Right atrium auricular region (tissue), 2 donors: Measurements from ENCODE around the gene HDGF. TPM values are rescaled to one million over a fixed set of nuclear protein-coding genes. Genes with fewer than 3 reads are reported as not detected.

Source experiments
- DNase-seq: peaks from one replicate; pipeline ENCODE4 v3.0.0-alpha.2; 2019; ENCODE audit warnings: low spot score
- H3K27ac ChIP-seq, 2 donors: fragments of 200-600 bp; sonication (generic); 1 replicate in 1 of 2; 2 replicates in 1 of 2; pipeline ENCODE4 v1.5.1; 2016 to 2019
- H3K27me3 ChIP-seq, 2 donors: fragments of 200-600 bp; sonication (generic); one replicate each; pipeline versions ENCODE4 v1.5.1 to v1.6.0; 2017 to 2019
- H3K36me3 ChIP-seq: fragments of 200-600 bp; sonication (generic); one replicate; pipeline ENCODE4 v1.5.1; 2016
- H3K4me1 ChIP-seq, 2 donors: fragments of 200-600 bp; sonication (generic); one replicate each; pipeline versions ENCODE4 v1.5.1 to v1.6.0; 2017 to 2019
- H3K4me3 ChIP-seq, 2 donors: fragments of 200-600 bp; sonication (generic); 1 replicate in 1 of 2; 2 replicates in 1 of 2; pipeline ENCODE4 v1.5.1; 2017 to 2019; ENCODE audit warnings: mild to moderate bottlenecking in 1 of 2, moderate library complexity in 1 of 2
- H3K9me3 ChIP-seq, 2 donors: fragments of 200-600 bp; sonication (generic); one replicate each; pipeline ENCODE4 v1.5.1; 2019
- CTCF ChIP-seq, 2 donors: fragments of 200-600 bp; sonication (generic); IDR thresholded peaks; one replicate each; pipeline ENCODE4 v1.5.1; 2019; ENCODE audit warnings: antibody characterized with exemption in 2 of 2
- total RNA-seq, 2 donors: library from RNA; depleted of rRNA; stranded (reverse); fragments of >200 nt; gene quantifications; one replicate each; pipeline ENCODE4 v1.1.0, GENCODE V29; 2016

Gene HDGF
- total RNA-seq, 2 donors from 2014 or later: 110 to 137 TPM

GRCh38 chr1:156772728-156773497, 21.4 kb upstream of the HDGF start:
- no peak overlapping the region for H3K4me3 ChIP-seq
- no peaks in the 10 kb centered on the region for H3K27me3 ChIP-seq
- no peak for DNase-seq
- TF ChIP-seq CTCF (IDR thresholded peaks at IDR 0.05): no peak
- peaks cover 7% of the 10 kb centered on the region for H3K36me3 ChIP-seq
- H3K4me1 ChIP-seq: peaks cover 0 to 75% of the 10 kb centered on the region in 2 donors
- no peaks in the 10 kb centered on the region for H3K9me3 ChIP-seq
- H3K27ac ChIP-seq: peak overlapping the region; percentile 21 to 59

GRCh38 chr1:156772222-156772621, 20.7 kb upstream of the HDGF start:
- no peak for DNase-seq
- Histone ChIP-seq H3K9me3 (no peaks in the 10 kb centered on the region), H3K36me3 (peaks cover 7% of the 10 kb centered on the region), H3K27me3 (no peaks in the 10 kb centered on the region), H3K4me3 (no peak overlapping the region), H3K4me1 (peaks cover 0 to 68% of the 10 kb centered on the region in 2 donors), H3K27ac (peak overlapping the region; percentile 21 to 59)
- no peak for TF ChIP-seq CTCF (IDR thresholded peaks at IDR 0.05)

- no peak for TF ChIP-seq CTCF (IDR thresholded peaks at IDR 0.05)
- DNase-seq: no peak
- Histone ChIP-seq H3K36me3 (peaks cover 7% of the 10 kb centered on the region), H3K4me3 (peak overlapping the region; percentile 88 to 98), H3K4me1 (peaks cover 0 to 69% of the 10 kb centered on the region in 2 donors), H3K27me3 (no peaks in the 10 kb centered on the region), H3K9me3 (no peaks in the 10 kb centered on the region), H3K27ac (peak overlapping the region; percentile 92 to 94)
Measured at GRCh38 chr1:156768610-156769295, 17.3 kb upstream of the HDGF start.

GRCh38 chr1:156767879-156768604, 16.6 kb upstream of the HDGF start:
- no peaks in the 10 kb centered on the region for H3K27me3 ChIP-seq
- TF ChIP-seq CTCF (IDR thresholded peaks at IDR 0.05): no peak
- H3K4me1 ChIP-seq: peaks cover 0 to 62% of the 10 kb centered on the region in 2 donors
- DNase-seq: no peak
- H3K36me3 ChIP-seq: peaks cover 7% of the 10 kb centered on the region
- H3K4me3 ChIP-seq: peak overlapping the region; percentile 88 to 98
- peak overlapping the region; percentile 92 to 94 for H3K27ac ChIP-seq
- H3K9me3 ChIP-seq: no peaks in the 10 kb centered on the region

- Histone ChIP-seq H3K27ac (peak within 1 kb of the TSS; percentile 92 to 94), H3K9me3 (no peaks in the 10 kb centered on the region), H3K4me3 (peak within 1 kb of the TSS; percentile 88 to 98), H3K4me1 (peaks cover 0 to 55% of the 10 kb centered on the region in 2 donors), H3K36me3 (peaks cover 7% of the 10 kb centered on the region), H3K27me3 (no peaks in the 10 kb centered on the region)
- no peak for TF ChIP-seq CTCF (IDR thresholded peaks at IDR 0.05)
- DNase-seq: peak; percentile 99
Measured at GRCh38 chr1:156767101-156767878, 15.8 kb upstream of the HDGF start, which contains the start of gene PRCC. Gene PRCC (plus strand): TSS chr1:156767535. CDS start chr1:156767772, 237 bp downstream.
